HG03060 (cell line): ENCODE measurements around the gene HMX3.
"Not testable (repeated sequence)": the region's sequence is repeated elsewhere in the genome, so short reads cannot be mapped to it uniquely, and the experiment has no call there.

Experiments
- ATAC-seq: cut with Tn5 transposase; IDR thresholded peaks from one replicate; pipeline ENCODE4 v1.9.1; 2021; ENCODE audit warnings: low read depth, moderate number of reproducible peaks; ENCODE audit not compliant: unreplicated experiment

The HMX3 gene

DNA sequence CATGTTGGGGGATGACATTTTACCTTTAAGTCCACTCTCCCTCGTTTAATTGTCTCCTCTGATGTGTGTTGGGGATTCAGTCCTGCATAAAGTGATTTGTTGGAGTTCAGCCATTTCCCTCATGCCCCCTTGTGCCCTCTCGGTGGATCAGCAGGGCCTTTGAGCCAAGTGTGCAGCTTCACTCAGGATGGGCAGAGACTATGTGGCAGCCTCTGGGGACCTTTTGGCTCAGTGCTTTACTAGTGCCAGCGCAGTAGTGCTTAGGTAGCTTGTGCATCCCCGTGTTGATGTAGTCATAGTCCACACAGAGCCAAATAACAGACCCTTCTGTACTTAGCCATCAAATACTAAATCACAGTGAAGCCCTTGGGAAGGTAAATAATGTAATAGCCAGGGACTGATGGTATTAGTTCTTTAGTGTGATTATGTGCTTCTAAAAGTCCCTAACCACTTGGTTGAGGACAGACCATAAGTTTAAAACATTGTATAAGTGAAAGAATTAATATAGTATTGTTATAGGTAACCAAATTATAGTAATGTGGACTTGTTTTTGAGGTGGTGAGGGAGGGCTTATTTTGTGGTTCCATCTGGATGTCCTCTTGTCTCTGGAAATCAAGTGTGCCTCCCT, 29.8 kb downstream of the HMX3 start:
- no peak for ATAC-seq

DNA sequence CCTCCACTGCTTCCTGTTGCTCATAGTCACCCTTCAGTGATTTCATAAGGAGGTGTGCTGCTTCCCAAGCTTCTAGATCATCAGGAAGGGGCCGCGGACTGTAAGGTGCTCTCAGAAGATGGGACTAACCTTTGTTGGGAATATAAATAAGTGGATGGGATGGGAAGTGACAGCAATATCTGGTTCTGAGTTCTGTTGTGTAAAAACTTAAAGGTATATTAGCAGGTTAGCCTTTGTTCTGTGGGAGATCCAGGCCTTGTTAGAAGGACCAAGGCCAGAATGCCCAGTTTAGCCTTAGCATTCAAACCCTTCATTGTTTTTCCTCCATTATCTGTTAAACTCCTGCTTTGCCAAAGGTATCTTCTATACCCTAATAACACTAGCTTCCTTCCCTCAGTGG, 30.8 kb downstream of the HMX3 start:
- no peak for ATAC-seq

DNA sequence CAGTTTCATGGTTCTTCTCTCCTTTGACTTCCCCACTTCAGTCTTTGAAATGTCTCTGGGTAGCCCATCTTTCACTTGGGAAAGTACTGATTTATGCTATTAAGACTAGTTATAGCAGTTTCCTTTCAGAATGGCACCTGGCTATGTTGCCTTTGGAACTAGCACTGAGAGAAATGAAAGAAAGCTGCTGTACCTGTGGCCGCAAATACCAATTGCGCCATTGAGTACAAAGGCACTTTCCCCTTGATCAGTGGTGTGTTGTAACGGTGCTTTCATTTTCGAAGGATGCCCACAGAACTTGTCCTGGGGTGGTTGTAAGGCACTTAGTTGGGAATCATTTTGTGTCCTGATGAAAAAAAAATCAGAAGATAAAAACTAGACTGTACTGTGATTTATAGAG, 35.2 kb downstream of the HMX3 start:
- no peak for ATAC-seq

DNA sequence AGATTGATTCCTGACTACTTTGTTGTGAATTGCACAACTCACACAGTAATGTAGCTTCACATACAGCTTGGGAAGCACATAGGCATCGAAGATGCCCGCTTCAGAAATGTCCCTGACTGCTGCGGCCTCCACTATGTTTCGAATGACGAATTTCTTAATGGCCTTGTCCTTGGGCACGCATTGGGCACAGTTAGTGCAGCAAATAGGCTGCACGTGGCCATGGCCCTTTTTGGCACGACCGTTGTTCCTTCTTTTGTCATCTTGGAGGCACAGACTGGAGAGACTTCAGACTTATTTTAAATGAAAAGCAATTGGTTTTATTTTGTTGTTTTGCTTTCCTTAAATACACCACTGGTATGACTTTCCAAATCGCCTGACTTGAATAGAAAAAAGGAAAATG, 35.8 kb downstream of the HMX3 start:
- ATAC-seq, result not testable (repeated sequence)

DNA sequence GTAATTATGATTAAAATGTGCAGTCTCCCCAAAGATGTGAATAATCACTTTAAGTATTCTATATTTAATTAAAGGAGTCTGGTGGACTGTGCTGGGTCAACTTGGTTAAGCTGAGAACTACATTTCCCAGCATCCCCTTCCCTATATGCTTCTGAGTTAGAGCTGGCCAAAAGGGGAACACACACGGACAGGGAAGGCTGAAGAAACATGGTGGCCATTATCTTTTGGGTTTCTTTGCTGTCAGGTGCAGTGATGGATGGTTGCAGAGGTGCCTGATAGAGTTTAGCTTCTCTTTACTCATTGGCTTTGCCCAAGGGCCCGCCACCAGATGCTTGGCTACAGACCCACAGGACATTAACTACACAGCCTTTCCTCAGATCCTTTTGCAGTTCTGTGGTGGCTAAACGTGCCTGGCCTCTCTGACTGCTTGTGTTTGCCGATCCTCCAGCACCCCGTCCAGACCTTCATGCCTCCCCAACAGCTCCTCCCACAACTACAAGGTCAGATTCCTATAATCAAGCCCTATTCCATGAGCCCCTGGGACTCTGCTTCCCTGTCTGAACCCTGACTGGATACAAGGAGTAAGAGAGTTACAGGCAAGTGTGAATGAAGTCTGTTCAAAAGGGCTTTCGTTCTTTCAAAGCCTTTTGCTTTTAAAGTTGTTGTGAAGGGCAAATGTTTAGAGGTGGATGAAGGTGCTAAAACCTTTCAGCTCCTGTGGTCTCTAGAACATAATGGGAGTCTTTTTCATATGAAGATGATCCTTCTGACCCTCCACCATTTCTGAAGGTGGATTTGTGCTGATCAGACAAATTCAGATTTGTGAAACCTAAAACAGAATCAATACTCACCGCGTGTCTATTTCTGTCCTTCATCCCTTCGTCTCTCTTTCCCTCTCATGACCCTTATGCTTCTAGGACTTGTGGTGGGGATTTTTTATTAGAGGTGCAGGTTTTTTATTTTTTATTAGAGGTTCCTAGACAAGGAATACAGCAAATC, 39.9 kb downstream of the HMX3 start:
- no peak for ATAC-seq

DNA sequence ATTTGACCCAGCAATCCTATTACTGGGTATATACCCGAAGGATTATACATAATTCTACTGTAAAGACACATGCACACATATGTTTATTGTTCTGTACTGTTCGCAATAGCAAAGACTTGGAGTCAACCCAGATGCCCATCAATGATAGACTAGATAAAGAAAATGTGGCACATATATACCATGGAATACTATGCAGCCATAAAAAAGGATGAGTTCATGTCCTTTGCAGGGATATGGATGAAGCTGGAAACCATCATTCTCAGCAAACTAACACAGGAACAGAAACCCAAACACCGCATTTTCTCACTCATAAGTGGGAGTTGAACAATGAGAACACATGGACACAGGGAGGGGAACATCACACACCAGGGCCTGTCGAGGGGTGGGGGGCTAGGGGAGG, 42.6 kb downstream of the HMX3 start:
- not testable (repeated sequence) for ATAC-seq

DNA sequence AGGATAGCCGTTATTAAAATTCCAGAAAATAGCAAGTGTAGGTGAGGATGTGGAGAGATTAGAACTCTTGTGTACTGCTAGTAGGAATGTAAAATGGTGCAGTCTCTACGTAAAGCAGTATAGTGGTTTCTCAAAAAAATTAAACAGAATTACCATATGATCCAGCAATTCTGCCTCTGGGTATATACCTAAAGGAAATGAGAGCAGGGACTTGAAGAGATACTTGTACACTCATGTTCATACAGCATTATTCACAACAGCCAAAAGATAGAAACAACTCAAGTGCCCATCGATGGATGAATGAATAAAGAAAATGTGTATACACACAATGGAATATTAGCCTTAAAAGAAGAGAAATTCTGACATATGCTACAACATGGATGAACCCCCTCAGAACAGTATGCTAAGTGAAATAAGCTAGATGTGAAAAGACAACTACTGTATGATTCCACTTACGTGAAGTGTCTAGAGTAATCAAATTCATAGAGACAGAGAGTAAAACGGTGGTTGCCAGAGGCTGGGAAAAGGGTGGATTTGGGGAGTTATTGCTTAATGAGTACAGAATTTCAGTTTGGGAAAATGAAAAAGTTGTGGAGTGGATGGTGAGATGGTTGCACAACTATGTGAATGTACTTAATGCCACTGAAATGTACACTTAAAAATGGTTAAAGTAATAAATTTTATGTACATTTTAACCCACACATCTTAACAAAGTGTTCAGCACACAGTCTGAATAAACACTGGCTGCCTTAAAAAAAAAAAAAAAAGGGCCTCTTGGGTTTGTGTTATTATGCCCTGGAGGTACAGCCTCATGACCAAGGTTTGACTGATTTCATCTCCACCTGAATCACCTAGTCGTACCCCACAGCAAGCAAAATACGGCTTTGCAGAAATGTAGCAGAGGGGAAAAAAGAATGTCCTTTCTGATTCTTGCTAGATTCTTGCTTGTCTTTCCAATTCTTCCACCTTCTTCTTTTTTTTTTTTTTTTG, 44.6 kb downstream of the HMX3 start:
- no peak for ATAC-seq

DNA sequence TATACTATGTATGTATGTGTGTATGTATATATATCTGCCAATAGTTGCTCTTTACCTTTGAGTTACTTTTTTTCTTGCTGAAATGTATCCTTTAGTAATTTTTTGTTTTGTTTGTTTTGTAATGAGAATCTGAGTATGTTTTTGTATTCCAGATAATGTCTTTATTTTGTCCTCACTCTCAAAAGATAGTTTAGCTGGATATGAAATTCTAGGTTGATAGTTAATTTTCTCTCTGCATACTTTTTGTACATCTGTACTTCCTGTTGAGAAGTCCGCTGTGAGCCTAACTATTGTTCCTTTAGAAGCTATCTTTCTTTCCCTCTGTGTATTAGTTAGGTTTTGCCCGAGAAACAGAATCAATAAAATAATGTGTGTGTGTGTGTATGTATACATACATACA, 48.0 kb downstream of the HMX3 start:
- ATAC-seq, result no peak

DNA sequence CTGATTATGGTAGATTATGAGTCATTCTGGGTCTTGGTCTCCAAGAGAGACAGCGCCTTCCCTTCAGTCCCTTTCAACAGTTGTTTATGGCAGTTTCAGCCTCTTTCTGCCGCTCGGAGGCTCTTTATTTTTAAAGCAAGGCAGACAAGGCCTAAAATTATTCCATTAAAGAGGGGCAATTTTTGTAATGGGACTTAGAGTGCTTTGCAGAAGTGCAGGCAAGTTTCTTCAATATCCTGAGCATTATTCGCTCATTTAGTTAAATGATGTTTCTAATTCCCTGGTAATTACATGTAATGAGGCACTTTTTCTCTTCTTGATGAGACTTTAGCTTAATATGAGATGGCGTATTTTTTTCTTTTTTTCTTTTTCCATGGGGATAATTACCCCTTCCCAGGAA, 52.0 kb downstream of the HMX3 start:
- ATAC-seq, result no peak
